Stimulated activated CD8-positive, alpha-beta memory T cell treated with anti-CD3 and anti-CD28 coated beads, Interleukin-12 subunit alpha, Interleukin-12 subunit beta, amount 100 ng/mL, for 4 hours (primary cell): ENCODE data around the gene BIVM.

Source experiments
- DNase-seq: peaks from one replicate; pipeline ENCODE4 v3.0.0-alpha.2; 2020; ENCODE audit warnings: low read depth

Gene BIVM

GRCh38 chr13:102845630-102846260 is 46.8 kb downstream of the BIVM start, which contains the start of gene ERCC5:
Gene ERCC5, plus strand, starts transcription at chr13:102846032. Its CDS starts 235 bp downstream, at chr13:102846267.
- DNase-seq = peak; percentile 92

DNA sequence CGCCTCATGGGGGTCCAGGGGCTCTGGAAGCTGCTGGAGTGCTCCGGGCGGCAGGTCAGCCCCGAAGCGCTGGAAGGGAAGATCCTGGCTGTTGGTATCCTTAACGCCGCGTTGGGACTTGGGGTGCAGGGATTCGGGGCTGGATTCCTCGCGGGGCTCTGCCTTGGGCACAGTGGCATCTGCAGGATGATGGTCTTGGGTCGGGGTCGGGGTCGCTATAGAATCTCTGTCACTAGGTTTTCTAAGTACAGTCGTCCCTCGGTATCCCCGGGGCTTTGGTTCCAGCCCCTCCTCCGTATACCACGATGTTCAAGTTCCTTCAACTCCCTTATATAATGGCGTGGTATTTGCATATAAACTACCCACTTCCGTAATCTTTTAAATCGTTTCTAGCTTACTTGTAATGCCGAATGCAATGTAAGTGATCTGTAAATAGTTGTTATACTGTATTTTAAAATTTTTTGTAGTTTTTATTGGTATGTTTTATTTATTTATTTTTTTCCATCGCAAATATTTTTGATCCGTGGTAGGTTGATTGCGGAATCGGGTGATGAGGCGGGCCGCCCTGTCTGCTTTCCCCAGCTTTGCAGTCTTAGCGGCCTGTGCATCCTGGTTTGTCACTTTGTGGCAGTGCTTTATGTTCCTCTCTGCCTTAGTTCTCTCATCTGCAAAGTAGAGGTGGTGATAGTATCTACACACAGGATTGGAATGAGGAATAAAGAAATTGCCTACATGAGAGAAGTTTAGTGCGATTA is 47.5 kb downstream of the BIVM start:
- no peak for DNase-seq

DNA sequence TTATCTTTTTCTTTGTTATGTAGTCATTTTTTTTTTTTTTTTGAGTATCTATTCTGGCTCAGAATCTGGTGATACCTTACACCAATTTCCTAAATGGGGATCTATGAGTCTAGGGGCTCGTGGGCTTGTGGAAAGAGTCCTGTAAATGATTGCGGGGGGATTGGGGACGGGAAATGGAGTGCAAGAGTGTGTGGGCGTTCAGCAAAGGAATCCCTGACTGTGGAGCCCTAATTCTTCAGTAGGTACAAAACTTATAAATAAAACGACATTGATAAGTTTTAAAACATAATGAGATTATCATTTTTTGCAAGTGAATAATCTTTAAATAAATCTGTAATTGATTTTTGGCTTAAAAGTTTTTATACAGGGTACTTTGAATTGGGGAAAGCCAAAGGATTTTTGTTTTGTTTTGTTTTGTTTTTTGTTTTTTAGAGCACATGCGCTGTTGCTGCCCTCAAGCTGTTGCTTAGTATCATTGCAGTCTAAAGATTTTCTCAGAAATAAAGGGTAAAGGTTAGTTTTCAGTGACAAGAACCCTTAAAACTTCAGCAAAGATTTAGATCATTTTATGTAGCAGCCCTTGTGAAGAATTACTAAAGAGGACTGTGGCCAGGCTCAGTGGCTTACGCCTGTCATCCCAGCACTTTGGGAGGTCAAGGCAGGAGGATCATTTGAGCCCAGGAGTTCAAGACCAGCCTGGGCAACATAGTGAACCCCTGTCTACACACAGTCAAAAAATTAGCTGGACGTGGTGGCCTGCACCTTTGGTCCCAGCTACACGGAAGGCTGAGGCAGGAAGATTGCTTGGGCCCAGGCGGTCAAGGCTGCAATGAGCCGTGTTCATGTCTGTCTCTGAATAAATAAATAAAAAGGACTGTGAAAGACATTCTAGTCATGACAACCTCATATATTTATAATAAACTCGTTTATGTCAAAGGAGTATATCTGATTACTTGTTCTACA is 48.6 kb downstream of the BIVM start:
- no peak for DNase-seq

GRCh38 chr13:102848956-102849355 is 50.0 kb downstream of the BIVM start:
- DNase-seq = no peak

DNA sequence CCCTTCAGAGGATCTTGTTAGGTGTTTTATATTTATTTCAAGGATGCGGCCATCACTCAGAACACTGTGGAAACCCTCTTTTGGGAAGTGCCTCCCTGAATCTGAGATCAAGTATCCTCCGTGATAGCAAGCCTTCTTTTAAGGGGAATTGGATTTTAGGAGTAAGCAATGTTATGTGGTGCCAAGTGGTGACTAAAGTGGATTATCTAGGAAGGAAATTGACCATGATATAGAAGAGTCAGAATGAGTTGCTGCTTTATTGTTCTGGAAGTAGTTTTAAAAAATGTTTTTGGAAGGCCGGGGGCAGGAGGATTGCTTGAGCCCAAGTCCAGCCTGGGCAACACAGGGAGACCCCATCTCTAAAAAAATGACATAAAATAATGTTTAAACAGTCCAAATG is 53.6 kb downstream of the BIVM start:
- no peak for DNase-seq

DNA sequence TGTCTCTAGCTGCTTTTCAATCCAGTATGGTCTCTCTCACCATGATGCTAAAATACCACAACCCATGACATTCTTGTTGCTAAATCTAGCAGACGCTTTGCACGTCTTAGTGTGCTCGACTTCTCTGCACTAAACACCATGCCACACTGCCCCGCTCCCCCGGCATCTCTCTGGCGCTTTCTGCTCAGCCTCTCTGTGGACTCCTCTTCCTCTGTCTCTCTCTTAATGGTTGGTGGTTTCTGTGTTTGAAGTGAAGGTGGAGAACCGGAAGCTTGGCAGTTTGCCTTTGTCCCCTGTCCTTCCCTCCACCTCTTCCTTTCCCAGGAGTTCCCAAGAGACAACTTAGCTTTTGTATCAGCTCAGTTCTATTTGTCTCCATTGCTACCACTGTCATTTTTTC is 55.8 kb downstream of the BIVM start:
- no peak for DNase-seq

DNA sequence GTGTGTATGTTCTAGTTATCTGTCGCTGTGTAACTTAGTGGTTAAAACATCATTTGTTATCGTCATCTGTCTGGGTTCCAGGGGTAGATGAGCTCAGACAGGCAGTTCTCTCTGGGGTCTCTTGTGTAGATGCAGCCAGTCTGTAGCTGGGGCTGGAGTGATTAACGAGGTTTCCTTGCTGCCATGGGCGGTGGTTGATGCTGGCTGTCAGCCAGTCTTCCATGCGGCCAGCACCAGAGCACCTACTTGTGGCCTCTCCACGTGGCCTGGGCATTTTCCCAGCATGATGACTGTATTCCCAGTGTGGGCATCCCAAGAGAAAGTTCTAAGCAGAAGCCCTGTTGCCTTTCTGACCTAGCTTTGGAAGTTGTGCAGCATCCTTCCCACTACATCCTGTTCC is 57.6 kb downstream of the BIVM start:
- no peak for DNase-seq

- DNase-seq = no peak
Measured at GRCh38 chr13:102862624-102863210, 63.8 kb downstream of the BIVM start.

- no peak for DNase-seq
Measured at GRCh38 chr13:102863590-102863989, 64.7 kb downstream of the BIVM start.

- DNase-seq = no peak
Measured at GRCh38 chr13:102868366-102868936, 69.5 kb downstream of the BIVM start.

- no peak for DNase-seq
Measured at GRCh38 chr13:102869948-102870676, 71.2 kb downstream of the BIVM start.

DNA sequence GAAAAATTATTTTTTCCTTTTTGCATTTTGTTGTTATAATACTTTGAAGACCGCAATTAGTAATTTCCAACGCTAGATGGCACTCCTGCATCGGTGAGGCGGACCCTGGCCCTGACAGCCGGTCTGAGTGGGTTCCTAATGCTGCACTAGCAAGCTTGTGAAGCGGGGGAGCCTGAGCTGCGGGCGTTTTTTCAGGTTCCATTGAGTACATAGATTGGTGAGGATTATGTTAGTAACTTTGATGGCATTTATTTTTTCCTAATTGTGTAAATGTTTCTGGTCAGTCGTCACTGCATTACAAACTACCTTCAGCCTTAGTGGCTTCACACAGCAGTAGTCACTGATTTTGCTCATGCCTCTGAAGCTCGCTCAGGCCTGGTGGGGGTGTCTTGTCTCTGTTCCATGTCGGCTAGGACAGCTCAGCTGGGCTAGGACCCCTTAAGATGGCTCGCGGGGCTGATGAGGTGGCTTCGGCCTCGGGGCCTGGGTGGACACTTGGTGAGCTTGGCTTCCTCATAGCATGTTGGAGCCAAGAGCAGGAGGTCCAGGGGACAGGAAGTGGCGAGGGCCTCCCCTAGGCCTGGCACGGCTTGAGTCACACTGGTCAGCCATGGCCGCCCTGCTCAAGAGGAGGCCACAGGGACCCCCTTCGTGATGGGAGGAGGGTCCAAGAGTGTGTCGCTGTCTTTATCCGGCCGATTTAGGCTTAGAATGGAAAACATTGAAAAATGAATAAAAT is 71.9 kb downstream of the BIVM start:
- no peak for DNase-seq

GRCh38 chr13:102872131-102872530 is 73.2 kb downstream of the BIVM start:
- no peak for DNase-seq

GRCh38 chr13:102872531-102872930 is 73.6 kb downstream of the BIVM start:
- DNase-seq = no peak

- no peak for DNase-seq
Measured at GRCh38 chr13:102873653-102874052, 74.7 kb downstream of the BIVM start.

DNA sequence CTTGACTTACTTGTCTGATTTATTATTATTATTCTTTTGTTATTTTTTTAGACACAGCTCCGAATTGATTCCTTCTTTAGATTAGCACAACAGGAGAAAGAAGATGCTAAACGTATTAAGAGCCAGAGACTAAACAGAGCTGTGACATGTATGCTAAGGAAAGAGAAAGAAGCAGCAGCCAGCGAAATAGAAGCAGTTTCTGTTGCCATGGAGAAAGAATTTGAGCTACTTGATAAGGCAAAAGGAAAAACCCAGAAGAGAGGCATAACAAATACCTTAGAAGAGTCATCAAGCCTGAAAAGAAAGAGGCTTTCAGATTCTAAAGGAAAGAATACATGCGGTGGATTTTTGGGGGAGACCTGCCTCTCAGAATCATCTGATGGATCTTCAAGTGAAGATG is 76.3 kb downstream of the BIVM start:
- no peak for DNase-seq

DNA sequence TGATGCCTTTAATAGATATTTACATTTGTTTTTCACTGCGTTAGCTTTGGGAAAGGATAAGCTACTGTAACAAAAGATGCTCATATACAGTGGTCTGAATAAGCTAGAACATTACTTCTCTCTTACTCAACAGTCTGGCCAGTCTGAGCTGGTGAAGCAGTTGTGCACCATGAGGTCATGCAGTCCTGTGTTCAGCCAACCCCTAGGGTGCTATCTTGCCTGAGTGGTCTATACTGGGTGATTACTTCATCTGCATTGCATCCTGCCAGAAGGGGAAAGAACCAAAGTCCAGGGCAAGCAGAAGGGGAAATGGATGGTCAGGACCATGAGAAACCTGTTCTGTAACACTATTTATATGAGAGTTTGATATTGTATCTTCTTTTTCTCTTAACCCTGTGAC is 78.4 kb downstream of the BIVM start:
- DNase-seq = no peak

GRCh38 chr13:102878481-102878880 is 79.6 kb downstream of the BIVM start:
- no peak for DNase-seq

- DNase-seq = no peak
Measured at GRCh38 chr13:102879793-102880499, 81.0 kb downstream of the BIVM start.
